ENCODE data around the gene MOB2.

MOB2 gene

DNA sequence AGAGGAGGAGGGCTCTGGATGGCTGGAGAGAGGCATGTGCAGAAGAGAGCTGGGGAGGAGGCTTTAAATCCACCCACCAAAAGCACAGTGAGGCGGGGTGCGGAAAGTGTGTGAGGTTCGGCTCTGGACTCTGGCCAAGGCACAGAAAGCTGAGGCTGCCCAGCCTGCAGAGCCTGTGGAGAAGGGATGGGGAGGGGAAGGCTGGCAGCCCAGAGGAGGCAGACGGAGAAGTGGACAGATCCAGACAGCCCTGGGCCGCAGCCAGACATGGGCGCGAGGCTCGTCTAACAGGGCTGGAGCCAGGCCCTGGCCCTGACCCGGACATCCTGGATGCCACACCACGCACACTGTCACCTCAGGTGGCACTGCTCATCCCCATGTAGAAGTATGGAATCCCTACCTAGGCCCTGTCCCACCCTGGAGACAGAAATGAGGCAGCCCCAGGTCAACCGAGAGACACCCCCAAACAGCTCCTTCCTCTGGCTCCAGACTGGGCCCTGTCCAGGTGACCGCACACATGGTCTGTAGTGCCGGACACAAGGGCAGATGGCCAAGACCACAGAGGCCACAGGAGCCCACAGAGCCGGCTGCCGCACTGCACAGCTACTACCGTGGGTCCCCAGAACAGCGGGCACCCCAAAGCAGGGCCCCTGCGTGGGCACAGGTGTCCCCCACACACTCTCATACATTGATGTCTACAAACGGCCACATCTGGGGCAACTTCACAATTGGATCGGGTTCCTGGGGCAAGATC lies 16.6 kb upstream of the MOB2 start:
- no peak for DNase-seq

DNA sequence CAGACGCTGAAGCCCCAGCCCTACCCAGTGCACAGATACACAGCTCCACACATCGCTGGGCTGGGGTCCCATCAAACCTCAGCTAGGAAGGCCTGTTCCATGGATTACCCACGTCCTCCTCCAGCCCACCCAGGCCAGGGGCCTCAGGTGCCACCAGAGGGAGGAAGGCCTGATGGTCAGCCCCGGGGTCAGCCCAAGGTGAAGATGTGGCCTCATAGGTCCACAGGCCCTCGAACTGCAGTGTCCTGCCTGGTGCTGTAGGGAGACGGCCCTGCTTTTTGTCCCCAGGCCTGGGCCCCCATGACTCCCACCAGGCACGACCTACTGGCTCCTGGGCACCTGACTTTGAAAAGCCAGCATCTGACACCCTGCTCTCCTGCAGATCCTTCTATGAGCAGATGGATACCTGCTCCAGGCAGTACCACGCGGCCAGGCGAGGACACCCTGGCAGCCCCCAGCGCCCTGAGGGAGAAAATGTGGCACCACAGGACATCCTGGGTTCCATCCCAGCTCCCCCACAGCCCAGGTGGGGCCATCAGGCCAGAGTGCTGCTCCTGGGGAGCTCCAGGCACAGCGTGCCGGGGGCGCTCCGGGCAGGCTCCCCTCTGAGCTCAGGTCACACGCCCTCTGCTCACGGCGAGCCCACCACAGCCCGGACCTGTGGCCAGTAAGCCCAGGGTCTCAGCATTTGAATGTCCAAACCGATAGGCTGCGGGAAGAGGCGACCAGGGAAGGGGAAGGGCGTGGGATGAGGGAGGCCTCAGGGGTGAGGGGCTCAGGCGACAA lies 15.8 kb upstream of the MOB2 start:
- no peak for DNase-seq

DNA sequence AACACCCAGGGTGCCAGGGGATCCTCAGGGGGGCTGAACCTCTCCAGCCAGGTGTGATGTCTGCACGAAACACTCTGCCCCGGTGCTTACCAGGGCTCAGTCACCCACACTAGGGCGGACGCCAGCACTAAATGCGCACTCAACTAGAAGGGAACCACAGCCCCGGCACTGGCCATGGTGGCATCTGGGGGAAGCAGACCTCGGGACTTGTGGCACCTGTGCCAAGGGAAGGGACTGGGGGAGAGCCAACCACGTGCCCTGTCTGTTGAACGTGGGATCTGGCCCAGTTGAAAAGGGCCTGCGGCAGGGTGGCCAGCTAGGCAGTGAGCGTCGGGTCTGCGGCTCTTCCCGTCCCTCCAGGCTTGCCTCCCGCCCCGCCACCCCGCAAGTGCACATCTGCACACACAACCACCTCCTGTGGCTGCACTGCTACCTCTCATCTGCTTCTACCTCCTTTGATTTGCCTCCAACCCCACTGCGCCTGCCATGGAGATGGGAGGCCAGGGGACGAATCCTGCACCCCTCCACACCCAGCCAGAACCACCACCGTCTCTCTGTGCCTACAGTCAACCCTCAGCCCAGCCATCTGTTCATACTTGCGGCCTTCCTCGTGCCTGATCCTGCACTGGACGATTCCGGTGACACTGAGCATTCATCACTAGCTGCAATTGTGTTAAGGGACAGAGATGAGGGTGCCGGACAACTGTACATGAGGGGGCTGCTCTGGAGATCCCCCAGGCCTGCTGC lies 15.0 kb upstream of the MOB2 start:
- DNase-seq, result no peak

DNA sequence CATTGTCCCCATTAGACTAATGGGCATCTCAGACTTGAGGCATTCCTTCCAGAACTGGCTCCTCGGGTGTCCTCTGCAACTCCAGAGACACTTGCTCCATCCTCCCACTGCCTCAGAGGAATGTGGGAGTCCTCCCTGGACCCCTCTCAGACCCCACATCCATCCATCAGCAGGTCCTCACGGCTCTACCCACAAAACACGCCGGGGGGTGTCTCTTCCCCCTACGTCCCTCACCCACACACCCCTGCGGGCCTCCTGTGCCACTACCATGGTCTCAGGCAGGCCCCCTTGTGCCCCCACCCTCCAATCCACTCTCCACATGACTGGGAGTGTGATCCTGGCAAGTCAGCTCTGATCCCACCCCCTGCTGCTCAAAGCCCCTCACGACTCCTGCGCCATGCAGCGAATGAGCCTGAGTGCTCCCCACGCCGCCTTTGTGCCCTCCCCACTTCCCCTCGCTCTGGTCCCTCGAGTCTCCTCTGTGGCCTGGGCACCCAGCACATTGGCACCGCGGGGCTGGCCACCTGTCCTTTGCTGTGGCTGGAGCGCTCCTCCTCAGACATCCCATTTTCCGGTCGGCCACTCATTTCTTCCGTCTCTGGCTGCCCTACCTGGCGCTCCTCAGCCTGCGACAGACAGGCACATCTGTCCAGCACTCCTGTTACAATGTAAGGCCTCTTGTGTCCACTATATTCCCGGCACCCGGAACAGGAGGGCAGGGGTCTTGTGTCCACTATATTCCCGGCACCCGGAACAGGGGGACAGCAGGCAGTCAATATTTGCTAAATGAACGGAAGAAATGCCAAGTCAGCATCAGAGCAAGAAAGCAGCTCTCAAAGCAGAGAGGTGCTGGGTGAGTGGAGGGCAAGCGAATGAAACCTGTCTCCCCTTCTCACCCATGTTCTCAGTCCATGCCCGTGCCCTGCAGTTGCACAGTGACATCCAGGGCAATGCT lies 14.2 kb upstream of the MOB2 start:
- no peak for DNase-seq

DNA sequence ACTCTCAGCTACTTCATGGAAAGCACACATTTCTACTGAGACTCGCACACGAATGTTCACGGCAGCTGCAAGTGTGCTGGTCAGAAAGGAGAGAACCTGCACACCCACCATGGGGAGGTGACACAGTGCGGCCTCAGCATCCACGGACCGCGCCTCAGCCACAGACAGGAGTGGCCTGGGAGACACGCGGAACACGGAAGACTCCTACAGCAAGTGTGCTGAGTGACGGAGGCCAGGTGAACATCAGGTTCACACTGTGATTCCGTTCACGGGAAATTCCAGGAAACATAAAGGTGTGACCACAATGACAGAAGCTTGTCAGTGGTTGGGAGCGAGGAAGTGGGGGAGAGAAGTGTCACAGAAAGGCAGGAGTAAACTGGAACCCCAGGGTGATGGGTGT lies 13.3 kb upstream of the MOB2 start:
- no peak for DNase-seq

DNA sequence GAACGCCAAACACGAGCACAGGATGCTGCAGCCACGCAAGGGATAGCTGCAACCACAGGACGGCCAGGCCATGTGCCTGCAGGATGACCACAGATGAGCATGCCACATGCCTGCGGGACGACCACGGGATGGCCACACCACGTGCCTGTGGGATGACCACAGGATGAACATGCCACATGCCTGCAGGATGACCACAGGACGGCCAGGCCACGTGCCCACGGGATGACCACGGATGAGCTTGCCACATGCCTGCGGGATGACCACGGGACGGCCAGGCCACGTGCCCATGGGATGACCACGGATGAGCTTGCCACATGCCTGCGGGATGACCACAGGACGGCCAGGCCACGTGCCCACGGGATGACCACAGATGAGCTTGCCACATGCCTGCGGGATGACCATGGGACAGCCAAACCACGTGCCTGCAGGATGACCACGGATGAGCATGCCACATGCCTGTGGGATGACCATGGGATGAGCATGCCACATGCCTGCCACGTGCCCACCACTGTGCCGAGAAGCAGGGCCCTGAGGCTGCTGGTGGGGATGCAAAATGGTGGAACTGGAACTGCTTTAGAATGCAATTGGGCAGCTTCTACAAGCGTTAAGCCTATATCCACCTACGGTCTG lies 12.8 kb upstream of the MOB2 start:
- DNase-seq, result no peak

DNA sequence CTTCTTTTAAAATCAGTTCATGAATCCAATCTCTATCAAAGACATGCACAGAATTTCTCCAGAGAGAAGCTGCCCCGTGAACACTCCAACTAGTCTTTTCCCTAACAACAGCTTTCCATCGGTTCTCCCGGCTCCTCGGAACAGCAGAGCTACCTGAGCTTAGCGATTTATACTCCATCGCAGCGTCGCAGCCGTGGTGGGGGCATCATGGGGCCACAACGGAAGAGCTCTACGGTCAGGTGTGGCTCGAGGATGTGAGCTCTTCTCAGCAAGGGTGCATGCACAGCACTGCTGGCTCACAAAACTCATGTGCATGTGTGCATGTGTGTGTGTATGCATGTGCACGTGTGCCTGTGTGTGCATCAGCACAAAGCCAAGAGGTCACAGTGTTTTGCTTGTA lies 11.7 kb upstream of the MOB2 start:
- no peak for DNase-seq

DNA sequence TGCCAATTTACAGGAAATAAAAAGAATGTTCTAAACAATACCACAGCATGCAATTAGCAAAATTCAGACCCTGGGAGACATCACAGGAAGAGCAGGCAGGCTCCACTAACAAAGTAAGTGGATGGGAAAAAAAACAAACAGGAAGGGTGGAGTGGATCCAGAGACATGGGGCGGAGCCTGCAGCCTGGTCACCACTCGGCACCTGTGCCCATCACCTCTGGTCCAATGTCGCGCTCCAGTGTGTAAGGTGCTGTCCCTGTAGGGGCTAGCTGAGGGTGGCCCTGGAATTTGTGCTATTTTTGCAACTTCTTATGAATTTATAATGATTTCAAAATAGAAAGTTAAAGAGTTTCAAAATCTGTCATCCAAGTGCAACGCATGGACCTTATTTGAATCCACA lies 11.0 kb upstream of the MOB2 start:
- no peak for DNase-seq

DNA sequence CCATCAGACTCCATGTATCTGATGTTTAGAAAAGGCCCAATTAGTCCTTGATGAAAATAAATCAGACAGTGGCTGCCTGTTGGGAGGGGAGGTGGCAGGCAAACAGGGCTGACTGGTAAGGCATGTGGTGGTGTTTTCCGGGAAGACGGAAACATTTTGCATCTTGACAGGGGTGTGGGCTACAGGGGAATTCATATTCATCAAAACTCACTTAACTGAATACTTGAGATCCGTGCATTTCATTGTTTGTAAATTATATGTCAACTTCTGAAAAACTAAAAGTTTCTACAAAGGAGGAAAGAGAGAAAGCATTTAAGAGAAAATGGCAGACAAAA lies 10.1 kb upstream of the MOB2 start:
- DNase-seq, result no peak

DNA sequence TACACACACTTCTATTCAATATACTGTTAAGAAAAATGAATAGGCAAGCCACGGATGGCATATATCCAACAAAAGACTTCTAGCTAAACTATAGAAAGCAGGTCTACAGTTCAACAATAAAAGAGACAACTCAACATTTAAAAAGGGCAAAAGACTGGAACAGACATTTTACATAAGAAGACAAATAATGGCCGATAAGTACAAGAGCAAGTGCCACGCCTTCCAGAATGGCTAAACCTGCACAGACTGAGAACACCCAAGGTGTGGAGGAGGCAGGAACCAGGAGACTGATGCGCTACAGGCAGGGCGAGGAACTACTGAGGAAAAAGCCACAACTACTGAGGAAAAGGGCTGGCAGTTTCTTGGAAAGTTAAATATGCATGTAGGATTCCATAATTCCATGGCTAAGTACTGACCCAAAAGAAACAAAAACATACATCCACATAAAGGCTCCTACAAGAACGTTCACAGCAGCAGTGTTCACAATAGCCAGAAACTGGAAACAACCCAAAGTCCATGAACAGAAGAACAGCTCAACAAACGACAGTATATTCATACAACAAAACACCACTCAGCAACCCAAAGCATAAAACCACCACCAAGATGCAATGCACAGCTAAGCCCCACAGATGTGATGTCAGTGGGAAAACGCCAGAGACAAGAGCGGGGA lies 9.6 kb upstream of the MOB2 start:
- no peak for DNase-seq

DNA sequence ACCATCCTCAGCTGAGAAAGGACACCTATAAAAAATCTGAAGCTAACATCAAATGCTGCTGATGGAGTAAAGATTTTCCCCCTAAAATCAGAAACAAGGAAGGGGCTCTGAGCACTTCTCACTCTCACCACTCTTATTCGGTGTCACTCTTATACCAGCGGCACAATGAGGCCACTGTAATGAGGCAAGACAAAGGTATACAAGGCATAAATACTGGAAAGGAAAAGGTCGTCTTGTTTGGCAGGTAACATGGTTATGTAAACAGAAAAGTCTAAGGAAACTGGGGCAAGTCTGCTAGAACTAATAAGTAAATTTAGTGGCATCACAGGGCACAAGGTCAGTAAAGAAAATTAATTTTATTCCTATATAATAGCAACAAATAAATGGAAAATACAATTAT lies 8.1 kb upstream of the MOB2 start:
- no peak for DNase-seq

DNA sequence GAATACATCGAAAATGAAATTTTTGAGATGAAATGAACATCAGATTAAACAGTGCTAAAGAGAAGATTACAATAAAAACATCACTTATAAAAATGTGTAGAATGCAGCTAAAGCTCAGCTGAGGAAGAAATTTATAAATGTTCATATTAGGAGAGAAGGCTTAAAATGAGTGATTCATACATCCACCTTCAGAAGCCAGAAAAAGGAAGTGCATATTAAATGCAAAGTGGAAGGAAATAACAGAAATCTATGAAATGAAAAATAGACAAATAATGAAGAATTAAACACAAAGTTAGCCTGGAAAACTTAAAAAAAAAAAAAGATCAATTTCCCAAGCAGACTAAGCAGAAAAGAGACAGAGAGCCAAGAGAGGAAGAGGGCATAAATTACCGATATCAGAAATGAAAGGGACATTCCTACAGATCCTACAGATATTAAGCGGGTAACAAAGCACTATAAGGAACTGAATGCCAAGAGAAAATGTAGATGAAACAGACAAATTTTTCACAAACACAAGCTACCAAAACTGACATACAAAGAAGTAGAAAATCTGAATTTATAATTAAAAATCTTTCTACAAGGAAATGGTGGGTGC lies 7.2 kb upstream of the MOB2 start:
- DNase-seq, result no peak

DNA sequence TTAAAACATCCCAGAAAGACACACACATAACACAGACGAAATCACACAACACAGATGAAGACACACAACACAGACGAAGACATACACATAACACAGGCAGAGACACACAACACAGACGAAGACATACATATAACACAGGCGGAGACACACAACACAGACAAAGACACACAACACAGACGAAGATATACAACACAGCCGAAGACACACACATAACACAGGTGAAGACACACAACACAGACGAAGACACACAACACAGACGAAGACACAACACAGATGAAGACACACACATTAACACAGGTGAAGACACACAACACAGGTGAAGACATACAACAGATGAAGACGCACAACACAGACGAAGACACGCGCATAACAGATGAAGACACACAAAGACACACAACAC lies 4.8 kb upstream of the MOB2 start:
- no peak for DNase-seq

DNA sequence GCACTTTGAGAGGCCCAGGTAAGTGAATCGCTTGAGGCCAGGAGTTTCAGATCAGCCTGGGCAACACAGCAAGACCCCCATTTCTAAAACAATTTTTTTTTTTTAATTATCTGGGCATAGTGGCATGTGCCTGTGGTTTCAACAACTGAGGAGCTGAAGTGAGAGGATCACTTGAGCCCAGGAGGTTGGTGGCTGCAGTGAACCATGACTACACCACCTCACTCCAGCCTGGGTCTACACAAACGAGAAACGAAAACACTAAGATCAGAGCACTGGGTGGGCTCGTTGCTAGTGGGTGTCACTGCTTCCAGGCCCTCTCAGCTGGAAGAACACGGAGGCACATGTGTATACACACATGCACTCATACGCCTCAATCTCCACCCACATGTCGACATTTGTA lies 4.1 kb upstream of the MOB2 start:
- no peak for DNase-seq

DNA sequence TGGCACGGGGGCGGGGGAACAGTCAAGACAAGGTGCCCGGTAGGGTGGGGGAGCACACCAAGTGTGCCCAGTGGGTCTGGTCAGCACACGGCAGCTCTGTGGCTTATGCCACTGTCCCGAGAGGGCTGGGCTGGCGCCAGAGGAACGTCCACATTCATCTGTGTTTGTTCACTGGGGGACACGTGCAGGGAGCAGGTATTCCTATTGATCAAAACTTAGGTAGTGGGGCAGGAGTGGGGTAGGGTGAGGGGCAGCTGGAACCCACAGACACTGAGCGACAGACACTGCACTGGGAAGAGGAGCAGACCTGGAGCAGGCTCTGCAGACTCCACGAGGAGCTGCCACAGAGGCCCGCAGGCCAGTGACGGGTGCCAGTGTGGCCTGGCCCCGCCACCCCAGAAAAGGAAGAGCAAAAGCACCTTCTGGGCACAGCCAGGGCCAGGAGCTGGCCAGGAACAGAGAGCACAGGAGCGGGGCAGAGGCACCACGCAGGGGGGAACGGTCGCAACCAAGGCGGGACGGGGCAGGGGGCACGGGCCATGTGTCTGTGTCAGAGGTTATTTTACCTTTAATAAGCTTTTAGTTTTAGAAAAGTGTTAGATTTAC lies 2.1 kb upstream of the MOB2 start:
- DNase-seq, result no peak

DNA sequence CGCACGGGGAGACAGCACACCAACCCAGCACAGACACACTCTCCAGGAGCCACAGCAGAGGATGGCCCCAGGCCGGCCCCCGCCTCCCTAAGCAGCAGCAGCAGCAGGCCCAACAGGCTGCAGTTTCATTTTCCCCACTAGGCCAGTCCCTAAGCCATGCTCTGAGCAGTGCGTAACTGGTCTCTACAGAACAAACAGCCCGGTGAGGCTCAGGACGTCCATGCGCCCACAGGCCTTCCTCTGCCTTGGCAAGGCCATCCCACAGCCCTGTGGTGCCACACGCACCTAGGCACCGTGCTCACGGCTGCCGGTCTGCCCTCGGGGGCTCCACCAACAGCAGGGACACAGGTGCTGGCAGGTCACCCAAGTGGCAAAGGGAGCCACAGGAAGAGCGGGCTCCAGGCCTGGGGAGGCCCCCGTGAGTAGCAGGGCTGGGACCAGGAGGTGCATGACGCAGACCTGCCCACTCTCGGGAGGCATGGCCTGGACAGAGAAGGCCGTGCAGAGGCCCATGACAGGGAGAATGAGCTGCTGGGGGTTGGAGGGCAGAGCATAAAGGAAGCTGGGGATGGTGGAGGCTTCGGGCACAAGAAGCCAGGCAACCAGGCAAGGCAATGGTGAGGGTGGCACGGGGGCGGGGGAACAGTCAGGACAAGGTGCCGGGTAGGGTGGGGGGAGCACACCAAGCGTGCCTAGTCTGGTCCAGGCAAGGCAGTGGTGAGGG lies 1.4 kb upstream of the MOB2 start:
- no peak for DNase-seq

DNA sequence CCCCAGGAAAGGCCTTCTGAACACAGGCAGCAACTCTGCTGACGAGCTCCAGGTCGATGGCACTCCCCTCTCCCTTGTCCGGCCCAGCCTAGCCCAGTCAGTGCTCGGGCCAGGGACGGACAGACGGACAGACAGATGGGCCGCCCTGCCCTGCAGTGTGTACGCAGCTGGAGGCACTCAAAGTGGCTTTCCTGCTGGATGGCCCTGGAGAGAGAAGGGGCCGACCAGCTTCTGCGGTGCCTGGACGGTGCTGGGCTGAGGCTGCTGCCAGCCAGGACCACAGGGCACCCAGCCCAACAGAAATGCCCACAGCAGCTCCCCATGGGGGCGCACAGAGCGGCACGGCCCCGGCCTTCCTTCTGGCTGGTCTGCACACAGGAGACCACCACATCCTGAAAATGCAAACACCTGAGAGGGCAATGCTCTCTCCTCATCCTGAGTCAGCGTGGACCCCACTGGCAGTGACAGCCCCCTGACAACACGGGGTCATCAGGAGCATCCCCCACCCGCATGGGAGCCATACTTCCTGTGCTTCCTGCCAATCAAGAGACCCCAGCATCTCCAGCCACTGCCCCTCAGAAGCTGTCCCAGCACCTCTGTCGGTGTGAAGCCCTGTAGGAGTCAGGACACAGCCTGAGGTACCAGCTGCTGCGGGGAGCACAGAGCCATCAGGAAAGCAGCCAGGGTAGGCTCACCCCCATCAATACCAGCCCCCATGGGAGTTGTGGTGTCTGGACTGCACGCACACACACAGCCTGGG lies 692 bp upstream of the MOB2 start:
- no peak for DNase-seq

DNA sequence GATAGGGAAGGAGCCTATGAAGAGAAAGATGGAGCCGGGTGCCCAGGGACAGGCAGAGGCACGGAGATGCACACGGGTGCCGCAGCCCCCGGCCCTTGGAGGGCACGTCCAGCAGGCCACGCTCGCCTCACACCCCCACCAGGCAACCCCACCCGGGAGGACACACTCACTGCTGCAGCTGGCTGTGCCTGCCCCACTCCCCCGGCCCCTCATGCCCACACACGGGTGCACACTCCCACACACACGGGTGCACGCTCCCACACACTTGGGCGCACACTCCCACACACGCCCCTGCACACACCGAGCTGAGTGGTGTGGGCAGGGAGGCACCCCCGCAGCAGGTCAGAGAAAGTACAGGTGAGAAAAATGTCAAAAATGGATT lies 1.1 kb downstream of the MOB2 start:
- no peak for DNase-seq

DNA sequence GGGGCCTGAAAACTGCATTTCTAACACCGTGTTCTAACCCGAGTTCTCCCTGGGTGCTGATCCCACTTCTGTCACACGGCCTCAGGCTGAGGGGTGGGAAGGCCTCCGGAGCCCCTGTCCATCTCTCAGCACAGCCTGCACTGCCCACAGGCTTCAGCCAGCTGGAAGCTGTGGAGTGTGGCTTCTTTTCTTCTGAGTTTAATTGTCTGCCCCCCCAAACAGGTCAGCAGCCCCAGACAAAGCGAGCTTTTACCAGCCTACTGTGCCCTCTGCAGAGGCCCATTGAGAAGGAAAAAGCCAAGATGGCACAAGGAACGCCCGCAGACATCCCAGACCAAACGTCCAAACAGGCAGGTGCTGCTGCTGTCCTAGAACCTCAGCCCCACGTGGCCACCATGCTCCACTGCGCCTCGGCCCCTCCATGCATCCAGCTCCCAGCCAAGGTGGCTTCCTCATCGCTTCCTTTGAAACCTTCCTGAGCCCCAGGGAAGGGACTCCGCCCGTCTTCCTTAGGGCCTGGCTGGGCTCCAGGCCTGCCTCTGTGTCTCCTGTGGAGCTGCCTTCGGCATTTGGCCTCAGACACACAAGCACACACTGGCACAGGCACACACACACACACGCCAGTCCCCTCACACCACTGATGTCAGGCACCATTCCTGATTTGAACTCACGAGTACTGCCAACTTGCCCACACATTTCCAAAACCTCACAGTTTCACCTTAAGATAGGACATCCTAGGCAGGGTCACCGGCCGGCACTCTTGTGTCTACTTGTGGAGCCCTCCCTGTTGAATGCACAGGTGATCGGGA lies 1.7 kb downstream of the MOB2 start:
- DNase-seq, result no peak

Data from activated CD4-positive, CD25-positive, alpha-beta regulatory T cell (primary cell).